KMS-11 (cell line): Measurements from ENCODE around the gene DDX51.

Experiments used
- H2AFZ ChIP-seq: fragments of 200-600 bp; sonication (generic); 2 replicates; pipeline ENCODE4 v1.6.1; 2016; ENCODE audit warnings: antibody characterized with exemption, mixed run types, low read depth
- H3K27ac ChIP-seq: fragments of 200-600 bp; sonication (generic); 2 replicates; pipeline ENCODE4 v1.6.1; 2016; ENCODE audit warnings: mild to moderate bottlenecking, mixed run types
- H3K27me3 ChIP-seq: fragments of 200-600 bp; sonication (generic); 2 replicates; pipeline ENCODE4 v1.6.1; 2017; ENCODE audit warnings: mild to moderate bottlenecking, low read depth, mixed run types, moderate library complexity; ENCODE audit not compliant: insufficient read depth
- H3K36me3 ChIP-seq: fragments of 200-600 bp; sonication (generic); 2 replicates; pipeline ENCODE4 v1.6.1; 2017; ENCODE audit warnings: mild to moderate bottlenecking, mixed run types; ENCODE audit not compliant: insufficient read depth
- H3K4me1 ChIP-seq: fragments of 200-600 bp; sonication (generic); 2 replicates; pipeline ENCODE4 v1.6.1; 2016; ENCODE audit warnings: mild to moderate bottlenecking, low read depth, mixed run types; ENCODE audit not compliant: poor library complexity, severe bottlenecking
- H3K4me2 ChIP-seq: fragments of 200-600 bp; sonication (generic); 2 replicates; pipeline ENCODE4 v1.7.0; 2016; ENCODE audit warnings: mild to moderate bottlenecking, mixed run types
- H3K4me3 ChIP-seq: fragments of 200-600 bp; sonication (generic); IDR thresholded peaks from 2 replicates; pipeline ENCODE4 v1.6.1; 2017; ENCODE audit warnings: low read depth, low read length, mixed read lengths; ENCODE audit not compliant: insufficient read depth
- H3K79me2 ChIP-seq: fragments of 200-600 bp; sonication (generic); 2 replicates; pipeline ENCODE4 v1.6.1; 2016; ENCODE audit warnings: low read depth, mixed run types; ENCODE audit not compliant: insufficient read depth
- H3K9ac ChIP-seq: fragments of 200-600 bp; sonication (generic); 2 replicates; pipeline ENCODE4 v1.6.1; 2016; ENCODE audit warnings: mild to moderate bottlenecking, mixed run types
- H4K20me1 ChIP-seq: fragments of 200-600 bp; sonication (generic); 2 replicates; pipeline ENCODE4 v1.6.1; 2016; ENCODE audit warnings: mild to moderate bottlenecking, mixed run types; ENCODE audit not compliant: insufficient read depth
- TF ChIP-seq, protein P1 (sequence below): fragments of 200-600 bp; sonication (generic); conservative IDR thresholded peaks from 2 replicates; pipeline ENCODE4 v1.6.1; 2017; ENCODE audit warnings: low read depth, mild to moderate bottlenecking, antibody characterized with exemption, low read length, moderate library complexity, mixed read lengths

The DDX51 gene

GRCh38 chr12:132089407-132089910 lies 54.7 kb downstream of the DDX51 start:
- H3K9ac ChIP-seq = no peak overlapping the region
- peaks cover 3% of the 10 kb centered on the region for H3K4me1 ChIP-seq
- H3K27ac ChIP-seq = no peak overlapping the region
- no peak overlapping the region for H3K4me3 ChIP-seq
- H3K79me2 ChIP-seq = no peaks in the 10 kb centered on the region
- H3K27me3 ChIP-seq = no peaks in the 10 kb centered on the region
- TF ChIP-seq, protein P1, sequence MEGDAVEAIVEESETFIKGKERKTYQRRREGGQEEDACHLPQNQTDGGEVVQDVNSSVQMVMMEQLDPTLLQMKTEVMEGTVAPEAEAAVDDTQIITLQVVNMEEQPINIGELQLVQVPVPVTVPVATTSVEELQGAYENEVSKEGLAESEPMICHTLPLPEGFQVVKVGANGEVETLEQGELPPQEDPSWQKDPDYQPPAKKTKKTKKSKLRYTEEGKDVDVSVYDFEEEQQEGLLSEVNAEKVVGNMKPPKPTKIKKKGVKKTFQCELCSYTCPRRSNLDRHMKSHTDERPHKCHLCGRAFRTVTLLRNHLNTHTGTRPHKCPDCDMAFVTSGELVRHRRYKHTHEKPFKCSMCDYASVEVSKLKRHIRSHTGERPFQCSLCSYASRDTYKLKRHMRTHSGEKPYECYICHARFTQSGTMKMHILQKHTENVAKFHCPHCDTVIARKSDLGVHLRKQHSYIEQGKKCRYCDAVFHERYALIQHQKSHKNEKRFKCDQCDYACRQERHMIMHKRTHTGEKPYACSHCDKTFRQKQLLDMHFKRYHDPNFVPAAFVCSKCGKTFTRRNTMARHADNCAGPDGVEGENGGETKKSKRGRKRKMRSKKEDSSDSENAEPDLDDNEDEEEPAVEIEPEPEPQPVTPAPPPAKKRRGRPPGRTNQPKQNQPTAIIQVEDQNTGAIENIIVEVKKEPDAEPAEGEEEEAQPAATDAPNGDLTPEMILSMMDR = no peak
- H3K36me3 ChIP-seq = no peaks in the 10 kb centered on the region
- no peak overlapping the region for H3K4me2 ChIP-seq
- no peaks in the 10 kb centered on the region for H4K20me1 ChIP-seq
- no peak overlapping the region for H2AFZ ChIP-seq
